Measurements from ENCODE around the gene FANK1.
"Not testable (repeated sequence)": the region's sequence is repeated elsewhere in the genome, so short reads cannot be mapped to it uniquely, and the experiment has no call there.

The FANK1 gene

DNA sequence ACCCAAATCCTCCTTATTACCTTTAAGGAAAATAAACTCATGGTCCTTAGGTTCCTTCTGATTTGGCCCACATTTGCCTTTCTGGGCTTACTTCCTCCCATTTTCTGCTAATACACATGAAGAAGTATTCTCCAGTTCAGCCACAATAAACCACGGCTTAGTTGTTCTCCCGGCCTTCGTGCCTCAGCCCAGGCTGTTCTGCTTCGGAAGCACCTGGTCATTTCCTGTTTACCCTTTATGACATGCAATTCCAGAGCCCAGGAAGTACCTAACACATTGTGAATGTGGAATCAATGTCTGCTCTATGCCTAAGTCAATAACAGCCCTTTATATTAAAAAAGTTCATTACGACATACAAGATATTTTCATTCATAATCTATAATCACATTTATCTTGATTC is 4.0 kb upstream of the FANK1 start:
- not testable (repeated sequence) for DNase-seq

DNA sequence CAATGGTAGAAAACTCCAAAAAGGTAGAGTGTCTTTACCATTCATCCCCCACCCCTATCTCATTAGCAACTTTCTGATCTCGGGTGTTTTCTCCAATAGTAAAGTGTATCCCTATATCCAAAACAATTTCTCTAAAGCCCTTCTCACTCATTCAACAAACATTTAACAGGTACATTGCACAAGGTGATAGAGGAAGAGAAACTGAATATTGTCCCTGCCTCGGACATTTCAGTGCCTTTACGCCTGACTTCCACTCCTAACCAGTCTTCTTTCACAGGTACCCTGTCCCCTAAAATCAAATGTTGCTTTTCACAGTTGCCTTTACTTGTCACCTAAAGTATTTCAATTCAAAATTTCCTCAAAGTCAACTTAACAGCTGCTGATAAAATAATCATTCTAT is 2.2 kb upstream of the FANK1 start:
- not testable (repeated sequence) for DNase-seq

DNA sequence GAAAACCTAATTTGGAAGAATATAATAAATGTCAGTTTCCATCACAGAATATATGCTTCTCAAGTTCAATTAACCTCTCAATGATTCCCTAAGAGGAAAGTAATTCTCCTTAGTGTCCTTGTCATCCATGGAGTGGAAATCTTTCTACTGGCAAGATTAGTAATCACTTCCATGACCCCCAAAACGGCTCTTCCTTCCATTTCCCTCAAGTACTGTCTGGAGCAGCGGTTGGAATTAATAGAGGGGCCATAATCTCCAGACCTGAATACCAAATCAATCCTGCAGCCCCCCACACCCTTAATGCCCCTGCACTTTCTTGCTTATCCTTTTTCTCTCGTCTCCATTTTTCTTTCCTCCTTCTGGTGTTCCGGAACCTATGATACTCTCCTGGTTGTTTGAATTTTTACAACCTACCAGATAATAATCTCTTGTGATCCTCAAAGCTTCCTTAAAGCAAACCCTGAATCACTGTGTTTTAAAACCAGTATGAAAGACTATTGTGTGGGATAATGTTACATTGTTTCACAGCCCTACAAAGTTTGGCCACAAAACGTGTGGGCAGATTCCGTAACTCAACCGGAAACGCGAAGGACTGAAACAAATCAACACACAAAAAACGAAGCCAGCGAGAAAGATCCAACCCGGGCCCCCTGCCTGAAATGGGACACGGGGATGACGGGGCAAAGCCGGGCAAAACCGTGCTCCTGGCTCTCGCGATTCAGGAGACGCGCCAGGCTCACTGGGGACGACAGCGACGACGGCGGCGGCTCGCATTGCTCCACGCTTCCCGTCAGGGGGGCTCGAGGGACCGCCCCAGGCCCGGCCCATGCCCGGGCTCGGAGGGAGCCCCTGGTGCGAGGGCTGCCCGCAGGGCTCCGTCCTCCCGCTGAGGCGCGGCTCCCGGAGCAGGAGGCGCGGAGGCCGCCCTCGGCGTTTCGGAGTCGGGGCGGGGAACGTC is 955 bp upstream of the FANK1 start:
- DNase-seq, result peak; percentile 73

DNA sequence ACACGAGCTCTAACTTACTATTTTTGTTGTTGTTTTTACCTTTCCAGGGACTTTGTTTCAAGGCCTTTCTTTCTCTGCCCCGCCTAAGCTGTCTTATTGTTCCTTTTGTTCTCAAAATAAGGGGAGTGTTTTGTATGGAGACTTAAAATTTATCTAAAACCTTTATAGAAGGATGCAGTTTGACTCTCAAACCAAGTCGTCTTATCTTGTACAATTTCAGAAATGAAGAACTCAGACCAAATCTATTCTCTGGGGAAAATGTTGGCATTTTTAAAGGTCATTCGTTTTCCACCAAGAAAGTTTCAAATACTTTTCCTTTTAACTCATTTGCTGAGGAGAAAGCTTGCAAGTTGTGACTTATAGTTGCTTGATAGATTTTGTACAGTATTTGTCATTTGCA is 953 bp downstream of the FANK1 start:
- not testable (repeated sequence) for DNase-seq

DNA sequence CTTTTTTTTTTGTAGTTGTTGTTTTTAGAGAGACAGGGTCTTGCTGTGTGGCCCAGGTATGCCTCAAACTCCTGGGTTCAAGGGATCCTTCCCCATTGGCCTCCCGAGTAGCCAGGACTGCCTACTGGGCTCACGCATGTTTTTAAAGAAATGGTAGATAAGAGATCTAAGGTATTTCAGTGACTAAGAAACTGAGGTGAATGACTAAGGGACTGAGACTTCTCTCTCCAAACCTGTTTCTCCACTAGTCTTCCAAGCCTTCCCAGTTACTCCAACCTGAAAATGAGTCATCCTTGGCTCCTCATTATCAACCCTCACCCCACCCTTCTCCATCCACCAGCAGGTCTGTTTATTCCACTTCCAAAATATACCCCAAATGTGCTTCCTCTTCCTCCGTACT is 4.6 kb downstream of the FANK1 start:
- not testable (repeated sequence) for DNase-seq

DNA sequence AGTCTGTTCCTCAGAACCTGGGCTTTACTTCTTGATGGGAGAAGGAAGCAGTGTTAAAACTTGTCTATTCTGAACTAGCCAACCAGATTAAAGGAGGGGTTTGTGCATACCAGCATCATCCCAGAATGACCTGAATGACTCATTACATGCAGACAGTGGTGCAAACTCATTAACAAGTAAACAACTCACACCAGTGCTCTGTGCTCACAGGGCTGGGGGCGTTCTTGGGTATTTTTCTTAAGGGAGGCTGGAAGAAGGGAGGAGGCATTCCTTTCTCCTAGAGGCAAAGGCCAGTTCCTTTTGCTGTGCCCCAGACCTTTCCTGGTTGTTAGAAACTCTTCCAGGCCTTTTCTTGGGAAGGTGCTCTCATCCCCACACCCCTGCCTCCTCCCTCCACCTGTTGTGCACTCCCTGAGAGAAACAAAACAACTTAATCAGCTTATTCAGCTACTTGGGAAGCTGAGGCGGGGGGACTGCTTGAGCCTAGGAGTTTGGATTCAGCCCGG is 6.8 kb downstream of the FANK1 start:
- DNase-seq, result not testable (repeated sequence)

DNA sequence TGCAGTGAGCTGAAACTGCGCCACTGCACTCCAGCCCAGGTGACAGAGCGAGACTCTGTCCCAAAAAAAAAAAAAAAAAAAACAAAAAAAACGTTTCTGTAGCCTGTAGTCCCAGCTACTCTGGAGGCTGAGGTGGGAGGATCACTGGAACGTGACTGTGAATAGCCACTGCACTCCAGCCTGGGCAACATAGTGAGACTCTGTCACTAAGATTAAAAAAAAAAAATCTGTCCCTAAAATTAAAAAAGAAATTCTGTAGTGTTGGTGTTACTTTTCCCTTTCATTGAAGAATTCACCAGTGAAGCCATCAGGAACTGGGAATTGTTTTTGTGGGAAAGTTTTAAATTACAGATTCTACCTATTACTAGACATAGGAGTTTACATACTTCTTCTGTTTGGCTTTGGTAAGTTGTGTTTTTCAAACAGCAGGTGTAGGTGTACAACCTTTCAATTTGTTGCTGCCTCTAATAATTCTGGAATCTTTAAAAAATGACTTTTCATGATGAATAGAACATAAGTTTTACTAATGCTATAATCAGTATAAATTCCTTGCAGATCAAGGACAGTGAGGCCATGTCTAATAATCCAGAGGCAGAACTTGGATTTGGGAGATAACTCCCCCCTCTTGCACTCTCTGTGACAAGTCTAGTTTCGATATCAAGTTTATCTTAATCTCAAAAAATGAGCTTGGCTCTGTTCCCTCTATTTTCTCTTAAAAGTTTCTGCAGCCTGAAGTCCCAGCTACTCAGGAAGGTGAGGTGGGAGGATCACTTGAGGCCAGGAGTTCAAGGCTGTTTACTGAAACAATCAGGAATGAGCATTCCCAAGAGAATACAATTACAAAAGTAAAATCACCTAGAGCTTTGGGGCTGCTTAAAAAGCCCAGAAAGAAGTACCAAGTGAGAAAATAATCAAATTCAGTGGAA is 9.0 kb downstream of the FANK1 start:
- not testable (repeated sequence) for DNase-seq

DNA sequence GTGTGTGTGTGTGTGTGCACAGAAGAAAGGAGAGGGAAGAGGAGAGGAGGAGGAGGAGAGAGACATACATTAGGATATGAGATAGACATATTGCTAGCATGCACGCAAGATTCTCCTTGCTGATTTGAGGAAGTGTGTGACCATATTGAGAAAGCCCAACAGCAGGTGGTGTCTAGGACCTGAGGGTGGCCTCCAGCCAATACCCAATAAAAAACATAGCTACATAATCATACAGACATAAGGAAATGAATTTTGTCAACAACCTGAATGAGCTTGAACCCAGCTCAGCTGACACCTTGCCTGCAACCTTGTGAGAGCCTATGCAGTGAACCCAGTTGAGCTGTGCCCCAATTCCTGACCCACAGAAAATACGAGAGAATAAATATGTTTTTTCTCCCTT is 11.2 kb downstream of the FANK1 start:
- DNase-seq, result not testable (repeated sequence)

DNA sequence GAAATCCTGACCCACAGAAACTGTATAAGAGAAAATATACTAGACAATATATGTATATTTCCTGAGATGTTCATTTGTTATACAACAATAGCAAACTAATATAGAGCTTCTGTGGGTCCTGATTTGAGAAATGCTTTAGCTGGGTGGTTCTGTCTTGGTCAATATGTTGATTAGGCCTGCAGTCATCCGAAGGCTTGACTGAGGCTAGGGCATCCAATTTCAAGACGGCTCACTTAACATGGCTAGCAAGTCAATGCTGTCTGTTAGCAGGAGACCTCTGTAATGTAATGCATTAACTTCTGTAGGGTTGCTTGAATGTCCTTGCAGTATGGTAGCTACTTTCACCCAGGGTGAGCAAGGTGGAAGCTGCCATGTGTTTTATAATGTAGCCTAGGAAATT is 12.4 kb downstream of the FANK1 start:
- not testable (repeated sequence) for DNase-seq

DNA sequence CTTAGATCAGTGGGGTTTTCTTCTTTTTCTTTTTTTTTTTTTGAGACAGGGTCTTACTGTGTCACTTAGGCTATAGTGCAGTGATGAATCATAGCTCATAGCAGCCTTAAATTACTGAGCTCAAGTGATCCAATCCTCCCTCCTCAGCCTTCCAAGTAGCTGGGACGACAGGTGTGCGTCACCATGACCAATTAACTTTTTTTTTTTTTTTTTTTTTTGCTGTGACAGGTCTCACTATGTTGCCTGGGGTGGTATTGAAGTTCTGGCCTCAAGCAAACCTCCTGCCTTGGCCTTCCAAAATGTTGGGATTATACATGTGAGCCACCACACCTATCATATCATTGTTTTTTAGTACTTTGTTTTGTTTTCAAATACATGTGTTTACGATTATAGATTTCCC is 13.1 kb downstream of the FANK1 start:
- not testable (repeated sequence) for DNase-seq

DNA sequence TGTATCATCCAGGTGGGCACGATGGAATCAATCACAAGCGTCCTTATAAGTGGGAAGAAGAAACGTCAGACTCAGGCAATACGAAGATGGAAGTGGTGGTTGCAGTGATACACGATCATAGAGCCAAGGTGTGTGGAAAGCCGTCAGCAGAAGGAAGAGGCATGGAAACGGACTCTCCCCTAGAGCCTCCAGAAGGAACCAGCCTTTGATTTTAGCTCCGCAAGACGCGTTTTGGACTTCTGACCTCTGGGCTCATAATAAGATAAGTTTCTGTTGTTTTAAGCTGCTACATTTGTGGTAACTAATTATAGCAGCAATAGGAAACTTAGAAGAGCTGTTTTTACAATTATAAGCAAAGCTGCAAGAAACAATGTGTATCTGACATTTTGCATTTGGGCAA is 14.8 kb downstream of the FANK1 start:
- DNase-seq, result no peak

DNA sequence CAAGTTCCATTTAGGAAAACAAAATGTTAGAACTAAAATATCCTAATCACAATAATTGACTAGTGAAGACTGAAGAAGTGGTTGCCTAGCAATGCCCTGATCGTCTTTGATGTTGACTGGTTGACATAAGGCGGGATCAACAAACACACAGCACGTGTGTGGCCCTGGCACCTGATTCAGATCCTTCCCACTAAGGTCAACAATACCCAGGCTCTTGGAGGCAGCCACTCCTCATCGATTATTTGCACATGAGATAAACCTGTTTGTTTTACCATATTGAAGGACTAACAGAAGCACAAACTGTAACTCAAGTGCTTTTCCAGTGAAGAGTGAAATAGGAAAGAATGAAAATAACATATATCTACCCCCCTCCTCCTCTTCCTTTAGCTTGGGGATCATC is 15.6 kb downstream of the FANK1 start:
- no peak for DNase-seq

DNA sequence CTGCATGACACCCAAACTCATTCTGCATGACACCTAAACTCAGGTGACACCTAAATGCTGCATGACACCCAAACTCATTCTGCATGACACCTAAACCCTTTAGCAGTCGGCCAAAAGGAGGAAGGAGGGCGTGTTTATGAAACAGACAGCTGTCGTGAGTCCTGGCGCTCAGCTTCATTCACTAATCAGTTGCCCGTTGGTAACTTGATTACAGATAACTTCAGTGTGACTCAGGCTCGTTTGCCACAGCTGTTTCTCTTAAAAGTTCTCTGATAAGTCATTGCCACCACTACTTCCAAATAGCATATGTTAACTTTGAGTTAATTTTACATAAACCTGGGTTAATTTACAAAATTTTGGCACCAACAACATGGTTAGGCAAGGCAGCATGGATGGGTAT is 16.9 kb downstream of the FANK1 start:
- not testable (repeated sequence) for DNase-seq

DNA sequence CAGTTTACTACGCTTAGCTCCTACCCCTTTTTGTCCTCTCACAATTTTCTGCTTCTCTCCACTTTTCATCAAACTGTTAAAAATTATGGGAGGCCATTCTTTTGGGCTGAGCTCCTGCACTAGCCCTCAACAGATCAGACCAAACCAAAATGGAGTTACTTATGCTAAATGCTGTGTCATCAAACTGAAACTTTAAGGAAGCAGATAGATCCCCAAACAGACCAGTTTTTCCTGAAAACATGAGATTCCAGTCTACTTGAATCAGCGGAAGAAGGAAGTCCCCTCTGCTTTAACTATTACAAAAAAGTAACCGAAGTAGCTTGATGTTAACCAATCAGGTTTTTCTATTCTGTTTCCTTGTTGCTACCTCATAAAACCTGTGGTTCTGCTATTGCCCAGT is 20.6 kb downstream of the FANK1 start:
- no peak for DNase-seq

DNA sequence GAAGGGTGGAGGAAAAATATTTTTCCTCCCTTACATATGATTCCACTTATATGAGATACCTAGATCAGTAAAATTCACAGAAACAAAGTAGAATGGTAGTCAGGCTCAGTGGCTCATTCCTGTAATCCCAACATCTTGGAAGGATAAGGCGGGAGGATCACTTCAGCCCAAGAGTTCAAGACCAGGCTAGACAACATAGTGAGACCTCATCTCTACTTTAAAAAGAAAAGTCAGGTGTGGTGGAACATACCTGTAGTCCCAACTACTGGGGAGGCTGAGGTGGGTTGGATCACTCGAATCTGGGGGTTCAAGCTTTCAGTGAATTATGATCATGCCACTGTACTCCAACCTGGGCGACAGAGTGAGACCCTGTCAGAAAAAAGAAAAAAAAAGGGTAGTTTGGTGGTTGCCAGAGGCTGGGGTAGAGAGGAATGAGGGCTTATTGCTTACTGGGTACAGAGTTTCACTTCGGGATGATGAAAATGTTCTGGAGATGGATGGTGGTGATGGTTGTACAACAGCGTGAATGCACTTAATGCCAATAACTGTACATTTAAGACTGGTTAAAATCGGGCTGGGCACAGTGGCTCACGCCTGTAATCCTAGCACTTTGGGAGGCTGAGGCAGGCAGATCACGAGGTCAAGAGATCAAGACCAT is 21.5 kb downstream of the FANK1 start:
- not testable (repeated sequence) for DNase-seq

DNA sequence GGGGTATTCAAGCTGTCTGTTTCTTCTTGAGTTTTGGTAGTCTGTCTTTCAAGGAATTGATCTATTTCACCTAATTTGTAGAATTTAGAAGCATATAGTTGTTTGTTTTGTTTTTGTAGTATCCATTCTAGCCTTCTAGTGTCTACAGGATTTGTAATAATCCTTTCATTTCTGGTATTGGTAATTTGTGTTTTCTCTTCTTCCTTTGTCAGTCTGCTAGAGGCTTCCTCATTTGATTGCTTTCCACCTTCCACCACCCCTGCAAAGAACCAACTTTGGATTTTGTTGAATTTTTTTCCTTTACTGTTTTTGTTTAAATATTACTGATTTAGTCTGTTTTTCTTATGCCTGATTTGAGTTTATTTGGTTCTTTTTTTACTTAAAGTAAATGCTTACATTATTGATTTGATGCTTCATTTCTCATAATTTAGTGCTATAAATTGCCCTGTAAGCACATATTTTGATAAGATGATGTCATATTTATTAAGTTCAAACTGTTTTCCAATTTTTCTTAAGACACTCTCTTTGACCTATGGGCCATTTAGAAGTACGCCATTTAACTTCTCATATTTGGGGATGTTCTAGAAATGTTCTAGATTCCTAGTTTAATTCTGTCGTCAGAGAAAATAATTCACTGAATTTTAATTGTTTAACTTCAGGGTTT is 25.4 kb downstream of the FANK1 start:
- not testable (repeated sequence) for DNase-seq

DNA sequence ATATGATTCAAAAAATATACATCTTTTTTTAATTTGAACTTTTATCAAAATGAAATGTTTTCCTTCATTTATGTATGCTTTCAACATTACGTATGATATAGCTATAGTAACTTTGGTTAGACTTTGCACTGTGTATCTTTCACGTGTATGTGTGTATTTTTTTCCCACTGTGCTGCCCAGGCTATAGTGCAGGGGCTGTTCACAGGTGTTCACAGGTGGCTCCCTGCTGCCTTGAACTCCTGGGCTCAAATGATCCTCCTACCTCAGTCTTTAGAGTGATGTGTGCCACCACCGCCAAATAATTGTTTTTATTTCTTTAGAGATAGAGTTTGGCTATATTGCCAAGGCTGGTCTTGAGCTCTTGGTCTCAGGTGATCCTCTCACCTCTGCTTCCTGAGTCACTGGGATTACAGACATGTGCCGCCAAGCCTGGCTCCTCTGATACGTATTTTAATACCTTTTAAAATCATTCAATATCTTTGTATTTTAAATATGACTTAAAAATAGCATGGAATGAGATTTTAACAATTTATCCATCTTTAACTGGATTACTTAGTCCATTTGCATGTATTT is 29.0 kb downstream of the FANK1 start:
- no peak for DNase-seq

DNA sequence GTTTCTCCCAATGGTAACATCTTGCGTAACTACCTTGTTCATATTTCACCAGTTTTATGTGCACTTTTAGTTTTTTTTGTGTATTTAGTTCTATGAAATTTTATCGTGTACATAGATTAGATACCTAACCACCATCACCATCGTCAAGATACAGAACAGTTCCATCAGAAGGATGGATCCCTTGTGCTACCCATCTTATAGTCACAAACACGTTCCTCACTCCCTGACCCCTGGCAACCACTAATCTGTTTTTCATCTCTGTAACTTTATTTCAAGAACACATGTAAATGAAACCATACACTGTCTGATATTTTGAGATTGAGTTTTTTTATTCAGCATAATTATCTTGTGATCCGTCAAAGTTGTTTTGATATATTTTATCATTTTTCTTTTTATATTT is 29.9 kb downstream of the FANK1 start:
- no peak for DNase-seq

DNA sequence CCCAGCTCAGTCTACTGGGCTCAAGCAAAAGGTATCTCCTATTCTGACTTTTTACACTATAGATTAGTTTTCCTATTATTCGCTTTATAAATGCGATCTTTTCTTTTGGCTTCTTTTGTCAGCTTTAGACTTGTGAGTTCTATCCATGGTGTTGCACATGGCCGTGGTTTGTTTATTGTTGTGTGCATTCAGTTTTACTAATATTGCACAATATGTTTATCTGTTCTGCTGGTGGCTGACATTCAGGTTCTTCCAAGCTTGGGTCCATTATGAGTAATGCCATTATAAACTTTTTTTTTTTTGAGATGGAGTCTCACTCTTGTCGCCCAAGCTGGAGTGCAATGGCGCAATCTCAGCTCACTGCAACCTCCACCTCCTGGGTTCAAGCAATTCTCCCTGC is 30.9 kb downstream of the FANK1 start:
- DNase-seq, result not testable (repeated sequence)

DNA sequence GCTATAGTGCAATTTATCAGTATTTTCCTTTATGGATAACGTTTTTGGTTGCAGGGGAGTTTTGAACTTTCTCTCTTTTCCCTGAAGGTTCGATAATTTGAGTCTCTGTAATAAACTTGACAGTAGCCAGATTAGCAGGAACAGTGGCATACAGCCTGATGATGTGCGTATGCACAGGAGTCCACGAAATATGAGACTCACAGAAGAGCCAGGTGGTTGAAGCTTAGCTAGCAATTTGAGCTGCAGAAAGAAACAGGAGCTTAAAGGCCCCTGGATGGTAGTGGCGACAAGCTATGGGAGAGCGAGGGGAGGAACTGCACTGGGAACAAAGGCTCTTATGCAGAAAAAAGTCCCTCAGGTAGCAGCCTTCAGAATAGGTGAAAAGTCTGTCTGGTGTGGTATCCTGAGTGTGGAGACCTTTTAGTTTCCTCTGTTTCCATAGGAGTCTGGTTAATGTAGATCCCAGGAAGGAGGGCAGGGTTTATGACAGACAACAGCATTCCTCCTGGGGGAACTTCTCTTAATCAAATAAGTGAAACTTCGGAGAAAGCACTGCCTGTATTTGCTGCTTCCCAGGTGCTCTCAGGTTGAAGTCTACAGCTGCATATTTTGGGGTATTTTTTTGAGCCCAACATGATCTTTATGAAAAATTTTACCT is 32.7 kb downstream of the FANK1 start:
- DNase-seq, result no peak

DNA sequence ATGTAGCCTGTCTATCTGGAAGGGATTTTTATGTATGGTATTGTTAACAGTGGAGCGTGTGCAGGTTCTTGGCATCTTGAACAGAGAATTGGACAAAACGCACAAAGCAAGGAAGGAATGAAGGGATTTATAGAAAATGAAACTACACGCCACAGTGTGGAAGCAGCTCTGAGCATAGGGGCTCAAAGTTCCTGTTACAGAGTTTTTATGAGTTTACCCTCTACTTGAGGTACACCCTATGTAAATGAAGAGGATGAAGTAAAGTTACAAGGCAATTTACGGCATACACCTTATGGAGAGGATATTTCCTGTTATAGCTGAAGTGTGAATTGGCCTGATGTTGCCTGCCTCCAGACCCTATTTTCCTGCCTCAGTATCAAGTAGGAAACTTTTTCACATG is 33.3 kb downstream of the FANK1 start:
- no peak for DNase-seq

All from stimulated activated CD8-positive, alpha-beta memory T cell treated with anti-CD3 and anti-CD28 coated beads, Interleukin-4, amount 100 ng/mL, for 48 hours (primary cell).